GM11168 (cell line): ENCODE data around the gene FGGY.
"Not testable (repeated sequence)": the region's sequence is repeated elsewhere in the genome, so short reads cannot be mapped to it uniquely, and the experiment has no call there.

ENCODE experiments used
- in situ Hi-C: fragments of 300-500 bp; cut with MboI; formaldehyde crosslinking; loops from one replicate; pipeline ENCODE4 v1.12.0; 2022; ENCODE audit warnings: low sequenced_read_pairs; ENCODE audit not compliant: unreplicated experiment

Gene FGGY

DNA sequence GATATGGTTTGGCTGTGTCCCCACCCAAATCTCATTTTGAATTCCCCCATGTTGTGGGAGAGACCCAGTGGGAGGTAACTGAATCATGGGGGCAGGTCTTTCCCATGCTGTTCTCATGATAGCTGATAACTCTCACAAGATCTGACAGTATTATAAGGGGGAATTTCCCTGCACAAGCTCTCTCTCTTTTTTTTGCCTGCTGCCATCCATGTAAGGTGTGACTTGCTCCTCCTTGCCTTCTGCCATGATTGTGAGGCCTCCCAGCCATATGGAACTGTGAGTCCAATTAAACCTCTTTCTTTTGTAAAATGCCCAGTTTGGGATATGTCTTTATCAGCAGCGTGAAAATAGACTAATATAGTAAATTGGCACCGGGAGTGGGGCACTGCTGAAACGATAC is 439.0 kb downstream of the FGGY start:
- in situ Hi-C loops: not testable (repeated sequence)

DNA sequence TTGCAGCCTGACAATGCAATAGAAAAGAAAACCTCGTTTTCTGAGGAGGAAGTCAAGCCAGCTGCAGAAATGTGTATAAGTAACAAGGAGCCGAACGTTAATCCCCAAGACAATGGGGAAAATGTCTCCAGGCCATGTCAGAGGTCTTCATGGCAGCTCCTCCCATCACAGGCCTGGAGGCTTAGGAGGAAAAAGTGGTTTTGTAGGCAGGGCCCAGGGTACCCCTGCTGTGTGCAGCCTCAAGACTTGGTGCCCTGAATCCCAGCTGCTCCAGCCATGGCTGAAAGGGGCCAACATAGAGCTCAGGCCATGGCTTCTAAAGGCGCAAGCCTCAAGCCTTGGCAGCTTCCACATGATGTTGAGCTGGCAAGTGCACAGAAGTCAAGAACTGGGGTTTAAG is 439.9 kb downstream of the FGGY start:
- in situ Hi-C loops: no loop called here

DNA sequence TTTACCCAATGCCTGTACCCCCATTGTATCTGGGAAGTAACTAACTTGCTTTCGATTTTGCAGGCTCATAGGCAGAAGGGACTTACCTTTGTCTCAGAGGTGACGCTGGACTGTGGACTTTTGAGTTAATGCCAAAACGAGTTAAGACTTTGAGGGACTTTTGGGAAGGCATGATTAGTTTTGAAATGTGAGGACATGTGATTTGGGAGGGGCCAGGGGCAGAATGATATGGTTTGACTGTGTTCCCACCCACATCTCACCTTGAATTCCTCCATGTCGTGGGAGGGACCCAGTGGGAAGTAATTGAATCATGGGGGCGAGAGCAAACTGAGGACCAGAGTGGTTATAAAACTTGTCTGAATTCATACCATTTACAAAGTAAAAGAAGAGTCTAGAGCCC is 440.7 kb downstream of the FGGY start:
- in situ Hi-C loops: no loop called here

- in situ Hi-C loops: no loop called here
Observed at GRCh38 chr1:59738152-59738551, 441.3 kb downstream of the FGGY start.

GRCh38 chr1:59738591-59739015 is 441.7 kb downstream of the FGGY start:
- in situ Hi-C loops: no loop called here

GRCh38 chr1:59739111-59739510 is 442.2 kb downstream of the FGGY start:
- in situ Hi-C loops: no loop called here

- in situ Hi-C loops: no loop called here
Observed at GRCh38 chr1:59742526-59742925, 445.6 kb downstream of the FGGY start.

DNA sequence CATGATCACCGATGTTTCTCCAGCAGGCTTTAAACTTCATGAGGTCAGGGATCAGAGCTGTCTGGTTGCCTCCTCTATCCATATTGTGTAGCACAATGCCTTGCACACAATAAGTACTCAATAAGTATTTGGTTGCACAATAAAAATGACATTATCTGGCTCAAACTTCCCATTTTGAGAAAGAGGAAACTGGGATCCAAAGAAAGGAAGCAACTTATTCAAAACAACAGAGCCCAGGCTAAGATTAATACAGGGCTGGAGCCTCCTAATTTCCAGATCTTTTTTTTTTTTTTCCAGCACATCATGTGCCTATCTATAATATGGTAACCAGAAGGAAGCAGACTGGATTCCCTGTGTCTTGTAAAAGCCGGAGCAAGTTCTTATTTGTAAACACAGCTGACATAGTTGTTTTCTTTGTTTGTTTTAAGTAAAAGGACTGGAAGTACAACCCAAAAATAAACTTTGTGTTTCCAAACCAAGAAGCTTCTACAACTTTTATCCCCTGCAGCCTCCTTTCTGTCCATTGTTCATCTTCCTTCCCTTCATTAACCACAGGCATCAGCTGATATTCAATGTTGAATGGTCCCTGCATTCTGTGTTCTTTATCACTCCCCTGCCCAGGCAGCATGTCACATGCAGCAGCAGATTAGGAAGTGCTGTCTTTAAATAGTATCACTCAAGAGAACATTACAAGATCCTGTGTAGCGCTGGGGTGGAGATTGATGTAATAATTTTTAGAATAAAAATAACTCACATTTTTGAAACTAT is 446.6 kb downstream of the FGGY start:
- in situ Hi-C loops: no loop called here

DNA sequence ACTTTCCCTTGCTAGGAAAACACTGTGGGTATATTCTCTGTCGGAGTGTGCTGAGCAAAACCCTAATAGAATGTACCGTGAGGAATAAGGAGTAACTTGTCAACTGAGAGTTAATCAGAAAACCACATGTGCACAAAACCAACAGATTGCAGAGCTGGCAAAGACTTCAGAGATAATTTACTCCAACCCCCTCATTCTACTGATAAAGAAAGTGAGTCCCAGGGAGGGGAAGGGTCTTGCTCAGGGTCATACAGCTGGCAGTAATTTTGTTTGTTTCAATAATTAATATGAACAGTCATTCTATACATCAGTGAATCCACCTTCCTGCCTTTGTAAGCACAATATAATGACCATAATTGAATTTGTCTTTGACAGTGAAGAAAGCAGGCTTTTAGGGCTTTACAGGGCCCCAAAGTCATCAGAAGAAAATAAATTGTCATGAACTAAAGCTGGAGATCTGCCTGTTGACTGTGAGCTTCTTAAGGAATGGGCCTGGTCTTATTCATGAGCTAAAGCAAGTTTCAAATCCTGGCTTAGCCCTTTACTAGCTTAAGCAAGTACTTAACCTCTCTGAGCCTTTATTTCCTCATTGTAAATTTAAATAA is 450.6 kb downstream of the FGGY start:
- in situ Hi-C loops: no loop called here

DNA sequence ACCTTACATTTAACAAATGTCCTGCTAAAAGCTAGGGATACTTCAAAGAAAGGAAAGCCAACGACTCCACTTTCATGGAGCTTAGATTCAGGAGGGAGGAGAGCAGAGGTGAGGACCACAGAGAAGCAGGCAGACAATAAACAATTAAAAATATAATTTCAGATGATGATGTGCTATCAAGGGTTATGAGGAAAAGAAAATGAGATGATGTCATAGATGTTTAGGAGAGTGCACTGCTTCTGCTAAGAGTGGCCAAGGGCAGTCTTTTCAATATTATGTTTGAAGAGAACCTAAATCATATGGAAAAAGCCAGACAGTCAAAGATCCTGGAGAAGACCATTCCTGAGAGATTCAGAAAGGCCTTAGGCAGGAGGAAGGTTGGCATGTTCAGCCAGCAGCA is 451.2 kb downstream of the FGGY start:
- in situ Hi-C loops: no loop called here

DNA sequence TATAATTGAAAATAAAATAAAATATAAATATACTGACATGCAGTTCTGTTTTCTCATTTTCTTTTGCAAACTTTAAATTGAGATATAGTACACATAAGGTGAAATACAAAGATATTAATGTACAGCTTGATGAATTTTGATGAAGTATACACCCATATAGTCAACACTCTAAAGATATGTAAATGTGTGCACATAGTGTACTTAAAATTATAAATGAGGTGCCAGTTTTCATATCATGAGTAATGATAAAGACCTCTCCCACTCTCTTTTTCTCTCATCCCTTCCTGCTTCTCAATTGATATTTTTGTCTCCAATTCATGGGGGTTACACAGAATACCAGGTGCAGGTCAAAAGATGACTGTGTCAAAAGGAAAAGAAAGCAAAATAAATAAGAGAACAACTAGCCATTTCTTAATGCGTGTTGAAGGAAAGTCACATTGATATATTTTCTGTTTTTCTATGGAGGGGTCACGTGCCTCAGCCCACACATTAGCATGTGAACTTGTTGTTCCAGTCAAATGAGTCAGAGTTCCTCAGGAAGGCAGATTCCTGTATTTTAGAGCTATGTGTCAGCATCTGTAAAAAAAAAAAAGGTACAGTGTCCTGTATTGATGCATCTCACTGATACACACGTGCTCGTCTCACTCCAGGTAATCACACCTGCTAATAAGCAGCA is 453.6 kb downstream of the FGGY start:
- in situ Hi-C loops: no loop called here

DNA sequence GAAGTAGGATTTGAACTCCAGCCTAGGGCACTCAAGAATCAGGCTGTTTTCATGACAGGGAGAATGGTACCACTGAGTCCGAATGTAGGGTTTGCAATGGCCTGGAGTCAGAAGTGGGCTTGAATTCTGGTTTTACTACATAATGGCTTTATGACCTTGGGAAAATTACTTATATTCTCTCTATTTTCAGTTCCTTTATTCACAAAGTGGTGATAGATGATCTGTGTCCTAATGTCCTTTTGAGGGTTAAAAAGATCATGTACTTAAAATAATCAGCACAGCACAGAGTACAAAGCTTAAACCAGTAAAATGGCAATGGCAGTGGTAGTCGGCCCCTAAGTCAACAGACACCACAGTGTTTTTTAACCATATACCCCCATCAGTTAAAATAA is 454.1 kb downstream of the FGGY start:
- in situ Hi-C loops: no loop called here

DNA sequence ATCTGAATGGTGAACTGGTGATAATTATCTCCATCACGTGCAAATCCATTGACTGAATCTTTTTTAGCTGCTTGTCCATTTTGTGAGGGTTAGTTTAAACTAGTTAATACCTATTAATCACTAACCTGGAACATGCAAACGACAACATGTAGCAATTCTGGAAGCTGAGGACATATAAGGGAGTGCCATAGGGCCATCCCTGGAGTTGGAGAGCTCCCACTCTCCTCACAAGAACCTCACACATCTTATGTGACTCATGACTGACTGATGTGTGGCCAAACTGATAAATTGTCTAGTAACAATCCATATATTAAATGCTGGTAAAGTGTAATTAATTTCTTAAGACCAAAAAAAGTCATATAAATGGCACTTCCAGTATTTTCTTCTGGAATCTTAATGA is 454.9 kb downstream of the FGGY start:
- in situ Hi-C loops: no loop called here

- in situ Hi-C loops: no loop called here
Observed at GRCh38 chr1:59752556-59753414, 455.9 kb downstream of the FGGY start.

GRCh38 chr1:59755069-59755685 is 458.3 kb downstream of the FGGY start:
- in situ Hi-C loops: no loop called here

GRCh38 chr1:59757197-59757747 is 460.4 kb downstream of the FGGY start:
- in situ Hi-C loops: no loop called here

GRCh38 chr1:59759156-59759925 is 462.4 kb downstream of the FGGY start:
- in situ Hi-C loops: no loop called here

- in situ Hi-C loops: no loop called here
Observed at GRCh38 chr1:59761443-59761842, 464.5 kb downstream of the FGGY start.

DNA sequence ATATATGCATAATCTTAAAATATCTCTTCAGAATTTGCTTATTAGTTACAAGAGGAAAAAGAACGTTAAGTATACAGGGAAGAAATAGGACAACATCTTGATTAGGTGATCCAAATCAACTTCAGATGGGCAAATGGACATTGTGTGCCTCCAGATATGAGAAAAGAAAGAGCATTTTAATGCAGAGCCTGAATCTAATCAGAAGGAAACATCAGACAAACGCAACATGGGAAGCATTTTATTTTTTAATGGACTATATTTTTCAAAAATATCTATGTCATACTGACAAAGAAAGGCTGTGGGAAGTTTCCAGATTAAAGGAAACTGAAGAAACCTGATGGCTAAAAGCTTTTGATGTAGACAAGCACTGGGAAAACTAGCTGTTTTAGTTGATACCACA is 466.5 kb downstream of the FGGY start:
- in situ Hi-C loops: no loop called here
